HCT116 (cell line): ENCODE results near the gene EMP2. TPM values are rescaled to one million over a fixed set of nuclear protein-coding genes. Genes with fewer than 3 reads are reported as not detected.
"Not testable (repeated sequence)": the region's sequence is repeated elsewhere in the genome, so short reads cannot be mapped to it uniquely, and the experiment has no call there.

ENCODE experiments used
- ATAC-seq: fragments of 200-7000 bp; cut with Tn5 transposase; 2 replicates; pipeline ENCODE4 v1.9.1; 2020; ENCODE audit warnings: mild to moderate bottlenecking, moderate library complexity
- BruUV-seq: library from RNA; stranded (reverse); fragments of 400-500 nt; replicated peaks from 2 replicates; lab custom pipeline; 2021; lab: Mats Ljungman, UMichigan
- CTCF ChIA-PET: fragments of 300-600 bp; sonication (Branson Sonifier 250); formaldehyde crosslinking; loops from one replicate; lab custom pipeline; 2021; ENCODE audit warnings: antibody characterized with exemption; lab: Charles Lee
- POLR2A ChIA-PET: fragments of 300-600, 350-600 bp; sonication (Branson Sonifier 250); formaldehyde crosslinking; loops from one replicate; lab custom pipeline; 2021; ENCODE audit warnings: antibody characterized with exemption; lab: Charles Lee
- RAD21 ChIA-PET, 2 experiments: fragments of 300-600 bp; sonication (Branson Sonifier 250); formaldehyde crosslinking; loops; one replicate each; lab custom pipeline; 2023; ENCODE audit warnings: low total read pairs in 2 of 2; ENCODE audit not compliant: uncharacterized antibody in 2 of 2, unreplicated experiment in 2 of 2, low non-redundant PET in 1 of 2; lab: Charles Lee
- DNase-seq: peaks from one replicate; pipeline ENCODE4 v3.0.0-alpha.2; 2010; ENCODE audit warnings: low read depth, low spot score
- H2AFZ ChIP-seq: fragments of 200-600 bp; shearing (Covaris generic), sonication (generic); 2 replicates; pipeline ENCODE4 v1.6.1; 2017; ENCODE audit warnings: low read depth, mixed run types, mixed read lengths, antibody characterized with exemption, low read length; ENCODE audit not compliant: poor library complexity, severe bottlenecking
- H3K27ac ChIP-seq: 2 replicates; pipeline ENCODE4 v1.5.1; 2012; ENCODE audit warnings: low read depth, low read length
- H3K27me3 ChIP-seq: fragments of 200-600 bp; sonication (generic); 2 replicates; pipeline ENCODE4 v1.6.1; 2016; ENCODE audit warnings: mixed run types, low read length, mixed read lengths; ENCODE audit not compliant: insufficient read depth
- H3K36me3 ChIP-seq, 2 experiments: fragments of 200-500 bp in 1 of 2; fragments of 200-600 bp in 1 of 2; sonication (Bioruptor generic) in 1 of 2; sonication (generic) in 1 of 2; 2 replicates each; pipeline versions ENCODE4 v1.5.1 to v1.6.1; 2014 to 2016; ENCODE audit warnings: low read length in 2 of 2, inconsistent platforms in 1 of 2, mixed read lengths in 1 of 2, mixed run types in 1 of 2; ENCODE audit not compliant: insufficient read depth in 2 of 2, control insufficient read depth in 1 of 2
- H3K4me1 ChIP-seq, 2 experiments: fragments of 200-600 bp in 1 of 2; sonication (generic) in 1 of 2; 2 replicates each; pipeline versions ENCODE4 v1.5.1 to v1.6.1; 2012 to 2017; ENCODE audit warnings: low read length in 2 of 2, inconsistent platforms in 1 of 2, mild to moderate bottlenecking in 1 of 2, mixed read lengths in 1 of 2, mixed run types in 1 of 2, moderate library complexity in 1 of 2; ENCODE audit not compliant: insufficient read depth in 2 of 2, control insufficient read depth in 1 of 2
- H3K4me2 ChIP-seq: fragments of 200-600 bp; sonication (generic); 2 replicates; pipeline ENCODE4 v1.6.1; 2017; ENCODE audit warnings: mixed run types, low read length, mixed read lengths
- H3K4me3 ChIP-seq, 2 experiments: fragments of 200-600 bp in 1 of 2; sonication (generic) in 1 of 2; replicated peaks in 1 of 2; 2 replicates each; pipeline ENCODE4 v1.5.1; 2011 to 2016; ENCODE audit warnings: low read length in 2 of 2, control low read depth in 1 of 2, low read depth in 1 of 2, mild to moderate bottlenecking in 1 of 2, mixed read lengths in 1 of 2, mixed run types in 1 of 2
- H3K79me2 ChIP-seq: fragments of 200-600 bp; sonication (generic); 2 replicates; pipeline ENCODE4 v1.6.1; 2017; ENCODE audit warnings: mild to moderate bottlenecking, mixed run types, low read length, moderate library complexity, mixed read lengths; ENCODE audit not compliant: insufficient read depth
- H3K9ac ChIP-seq: fragments of 200-600 bp; sonication (generic); 2 replicates; pipeline ENCODE4 v1.6.1; 2016; ENCODE audit warnings: low read length, mixed read lengths
- H3K9me2 ChIP-seq: fragments of 200-600 bp; sonication (generic), shearing (Covaris generic); 2 replicates; pipeline ENCODE4 v1.6.1; 2017; ENCODE audit warnings: mixed run types, mild to moderate bottlenecking, moderate library complexity; ENCODE audit not compliant: insufficient read depth
- H3K9me3 ChIP-seq, 2 experiments: fragments of 200-500 bp in 1 of 2; fragments of 200-600 bp in 1 of 2; sonication (Bioruptor generic) in 1 of 2; sonication (generic) in 1 of 2; 2 replicates each; pipeline ENCODE4 v1.6.1; 2014 to 2017; ENCODE audit warnings: low read length in 2 of 2, mixed read lengths in 2 of 2, inconsistent platforms in 1 of 2, low read depth in 1 of 2, mild to moderate bottlenecking in 1 of 2, mixed run types in 1 of 2, moderate library complexity in 1 of 2; ENCODE audit not compliant: control insufficient read depth in 1 of 2, insufficient read depth in 1 of 2
- H4K20me1 ChIP-seq: fragments of 200-600 bp; sonication (generic), shearing (Covaris generic); 2 replicates; pipeline ENCODE4 v1.6.1; 2017; ENCODE audit warnings: mixed run types, mild to moderate bottlenecking, moderate library complexity; ENCODE audit not compliant: insufficient read depth
- ELF1 ChIP-seq: IDR thresholded peaks from 2 replicates; pipeline ENCODE4 v1.6.1; 2012; ENCODE audit warnings: low read depth, borderline replicate concordance
- EZH2 ChIP-seq: fragments of 200-600 bp; sonication (generic); IDR thresholded peaks from 2 replicates; pipeline ENCODE4 v1.6.1; 2017; ENCODE audit warnings: antibody characterized with exemption, mixed run types
- FOSL1 ChIP-seq: IDR thresholded peaks from 2 replicates; pipeline ENCODE4 v1.6.1; 2012; ENCODE audit warnings: low read depth
- JUND ChIP-seq: IDR thresholded peaks from 2 replicates; pipeline ENCODE4 v1.6.1; 2012
- MAX ChIP-seq: IDR thresholded peaks from 2 replicates; pipeline ENCODE4 v1.6.1; 2012
- SIN3A ChIP-seq: IDR thresholded peaks from 2 replicates; pipeline ENCODE4 v1.6.1; 2012; ENCODE audit warnings: low read depth
- TCF7L2 ChIP-seq: IDR thresholded peaks from 2 replicates; pipeline ENCODE4 v1.7.0; 2011; ENCODE audit warnings: borderline replicate concordance, inconsistent platforms; ENCODE audit not compliant: insufficient read depth, insufficient read length; ENCODE audit errors: extremely low read depth
- ZFX ChIP-seq: fragments of 450-650 bp; IDR thresholded peaks from 2 replicates; pipeline ENCODE4 v1.6.1; 2017
- intact Hi-C: fragments of 100-400 bp; cut with micrococcal nuclease; formaldehyde crosslinking; loops from 2 replicates; pipeline ENCODE4 v1.10.0; 2022
- total RNA-seq: library from RNA; stranded (reverse); gene quantifications from one replicate; pipeline ENCODE4 v1.2.1, GENCODE V29; 2021; ENCODE audit not compliant: unreplicated experiment

EMP2 gene
- total RNA-seq, 1 experiment from 2014 or later: 32.6 TPM

GRCh38 chr16:10537946-10538345 is 42.5 kb downstream of the EMP2 start (continued):
- TF ChIP-seq MAX (no peak), FOSL1 (no peak), JUND (no peak)

- Histone ChIP-seq H3K9me3 (no peaks in the 10 kb centered on the region), H3K27me3 (no peaks in the 10 kb centered on the region), H3K9ac (no peak overlapping the region), H2AFZ (no peak overlapping the region), H3K79me2 (no peaks in the 10 kb centered on the region), H4K20me1 (no peaks in the 10 kb centered on the region), H3K4me1 (peaks cover 10 to 21% of the 10 kb centered on the region in 2 experiments), H3K4me3 (no peak overlapping the region), H3K36me3 (peaks cover 0 to 5% of the 10 kb centered on the region in 2 experiments; a peak in 2 of 4 replicates), H3K4me2 (peak overlapping the region; percentile 9; the same call in 1 of the 2 replicates), H3K27ac (no peak overlapping the region), H3K9me2 (no peaks in the 10 kb centered on the region)
- intact Hi-C loops: no loop called here
- DNase-seq: no peak
- ChIA-PET CTCF (no interaction called here), RAD21 (no interaction called here), POLR2A (no interaction called here)
- no peak for TF ChIP-seq JUND
- TF ChIP-seq SIN3A: no peak
- no peak for TF ChIP-seq TCF7L2
- no peak for TF ChIP-seq ZFX
- TF ChIP-seq EZH2: no peak
- no peak for TF ChIP-seq ELF1
- ATAC-seq: no peak
- BruUV-seq: no TSS peak
Measured at GRCh38 chr16:10536814-10537389, 43.5 kb downstream of the EMP2 start.

- H3K9me2 ChIP-seq, CTCF ChIA-PET, POLR2A ChIA-PET, H4K20me1 ChIP-seq, intact Hi-C loops, H3K27me3 ChIP-seq, H3K4me3 ChIP-seq, H3K9me3 ChIP-seq, ATAC-seq, H3K27ac ChIP-seq, BruUV-seq, H3K4me2 ChIP-seq, H3K9ac ChIP-seq, H2AFZ ChIP-seq, H3K36me3 ChIP-seq, H3K79me2 ChIP-seq, DNase-seq, RAD21 ChIA-PET: not testable (repeated sequence)
- H3K4me1 ChIP-seq: peaks cover 10 to 21% of the 10 kb centered on the region in 2 experiments
Measured at GRCh38 chr16:10536328-10536727, 44.1 kb downstream of the EMP2 start.
